HFFc6 (cell line): Measurements from ENCODE around the gene SURF4. TPM values are rescaled to one million over a fixed set of nuclear protein-coding genes. Genes with fewer than 3 reads are reported as not detected.

Experiments
- DNase-seq: peaks from one replicate; pipeline ENCODE4 v3.0.0-alpha.2; 2018
- H3K27ac Mint-ChIP-seq: 2 replicates; pipeline ENCODE4 v1.8.0; 2020; ENCODE audit warnings: mild to moderate bottlenecking, mixed read lengths
- H3K27me3 Mint-ChIP-seq: 2 replicates; pipeline ENCODE4 v1.8.0; 2021; ENCODE audit warnings: mild to moderate bottlenecking, moderate library complexity, mixed read lengths; ENCODE audit not compliant: insufficient read depth
- H3K36me3 Mint-ChIP-seq: 2 replicates; pipeline ENCODE4 v1.8.0; 2021; ENCODE audit warnings: low read depth, mixed read lengths
- H3K4me1 Mint-ChIP-seq: 2 replicates; pipeline ENCODE4 v1.8.0; 2020; ENCODE audit warnings: low read depth, mixed read lengths
- H3K4me3 Mint-ChIP-seq: 2 replicates; pipeline ENCODE4 v1.8.0; 2020; ENCODE audit warnings: mild to moderate bottlenecking, moderate library complexity, mixed read lengths
- H3K9me3 Mint-ChIP-seq: 2 replicates; pipeline ENCODE4 v1.8.0; 2020; ENCODE audit warnings: mild to moderate bottlenecking, mixed read lengths
- CTCF ChIP-seq: fragments of 200-600 bp; sonication (generic); IDR thresholded peaks from 2 replicates; pipeline ENCODE4 v1.5.0; 2021; ENCODE audit warnings: antibody characterized with exemption, mild to moderate bottlenecking
- total RNA-seq, 6 experiments: library from RNA; stranded (reverse); fragmentation: NEBNext Ultra II Directional; extraction: Animal tissue kit (Norgen Biotek cat#: 25700); gene quantifications; 2 replicates in 1 of 6; 3 replicates in 5 of 6; pipeline ENCODE4 v1.2.3, GENCODE V29; 2021

SURF4 gene
- total RNA-seq, 6 experiments from 2014 or later: 406 to 474 (median 417) TPM

- Mint-ChIP-seq H3K4me1 (no peaks in the 10 kb centered on the region), H3K36me3 (no peaks in the 10 kb centered on the region), H3K27ac (no peak overlapping the region), H3K4me3 (no peak overlapping the region), H3K27me3 (peaks cover 13% of the 10 kb centered on the region), H3K9me3 (no peaks in the 10 kb centered on the region)
- TF ChIP-seq CTCF: no peak
- DNase-seq: no peak
Measured at GRCh38 chr9:133315997-133316396, 59.9 kb downstream of the SURF4 start.

Other genes starting within 250 kb of the SURF4 start
- gene GBGT1, start 212.1 kb downstream of the SURF4 start, total RNA-seq: 1 to 10 TPM; 1.1 to 2.8 (median 1.7) TPM
- not detected for gene OBP2B, start 166.8 kb downstream of the SURF4 start, total RNA-seq
- gene ABO, start 100.9 kb downstream of the SURF4 start, total RNA-seq: not detected
- 10 to 100 TPM; 11.2 to 19.3 (median 13.5) TPM for gene SURF6, start 39.9 kb downstream of the SURF4 start, total RNA-seq
- gene MED22, start 27.9 kb downstream of the SURF4 start, total RNA-seq: 10 to 100 TPM; 17.9 to 22.3 (median 20.8) TPM
- 1,000 to 10,000 TPM; 2,011 to 2,156 (median 2,046) TPM for gene RPL7A, start 27.8 kb downstream of the SURF4 start, total RNA-seq
- 10 to 100 TPM; 25.3 to 29.1 (median 26.8) TPM for gene SURF1, start 19.6 kb downstream of the SURF4 start, total RNA-seq
- gene SURF2, start 19.5 kb downstream of the SURF4 start, total RNA-seq: 10 to 100 TPM; 16.6 to 20.9 (median 18.2) TPM
- gene STKLD1, start 306 bp upstream of the SURF4 start, total RNA-seq: 1 to 10 TPM in 2 of 6 experiments, under 1 TPM in 4; 0.46 to 1.4 (median 0.68) TPM
- gene REXO4, start 42.0 kb upstream of the SURF4 start, total RNA-seq: 10 to 100 TPM; 20.4 to 26.3 (median 23.5) TPM
- 1 to 10 TPM in 1 of 6 experiments, under 1 TPM in 5; 0.41 to 1.2 (median 0.74) TPM for gene ADAMTS13, start 46.3 kb upstream of the SURF4 start, total RNA-seq
- gene CACFD1, start 83.9 kb upstream of the SURF4 start, total RNA-seq: 1 to 10 TPM; 5.0 to 9.1 (median 6.7) TPM
- 10 to 100 TPM in 5 of 6 experiments, 1 to 10 TPM in 1; 9.4 to 12.6 (median 11.3) TPM for gene SLC2A6, start 103.0 kb upstream of the SURF4 start, total RNA-seq
- gene MYMK, start 148.9 kb upstream of the SURF4 start, total RNA-seq: not detected
- under 1 TPM in 3 of 6 experiments, not detected in 3; 0.05 to 0.07 (median 0.06) TPM for gene ADAMTSL2, start 158.6 kb upstream of the SURF4 start, total RNA-seq
- not detected for gene FAM163B, start 233.3 kb upstream of the SURF4 start, total RNA-seq